Left ventricle myocardium superior (tissue), 1 donor: ENCODE measurements around the gene UCKL1. TPM values are rescaled to one million over a fixed set of nuclear protein-coding genes. Genes with fewer than 3 reads are reported as not detected.
"Not testable (repeated sequence)": the region's sequence is repeated elsewhere in the genome, so short reads cannot be mapped to it uniquely, and the experiment has no call there.

ENCODE experiments used
- ATAC-seq: fragments of 200-7000 bp; cut with Tn5 transposase; one replicate; pipeline ENCODE4 v1.9.1; 2020; ENCODE audit warnings: mild to moderate bottlenecking, moderate library complexity
- DNase-seq: peaks from one replicate; pipeline ENCODE4 v3.0.0-alpha.2; 2020
- intact Hi-C: fragments of 100-400 bp; cut with micrococcal nuclease; formaldehyde crosslinking; loops from one replicate; pipeline ENCODE4 v1.11.0; 2022
- long read RNA-seq: library from polyadenylated mRNA; unstranded; transcript quantifications from one replicate; pipeline ENCODE4 v2.0.0, GENCODE V29; 2021
- total RNA-seq: library from RNA; stranded (reverse); fragmentation: NEBNext Ultra II Directional; extraction: Animal tissue kit (Norgen Biotek cat#: 25700); gene quantifications from one replicate; pipeline ENCODE4 v1.2.1, GENCODE V29; 2021
- donor health status: DM: no; HTN: yes; CAD: no; lungs with severe emphysema.

Gene UCKL1
- 59.9 TPM for total RNA-seq
- long read RNA-seq, partial matches to known transcripts, result 149 of 288 reads
- long read RNA-seq, other reads (novel, unspliced or antisense), result 139 of 288 reads

- intact Hi-C loops, result no loop called here
- DNase-seq (peak; percentile 97), ATAC-seq (peak; percentile 84)
Measured at GRCh38 chr20:63955827-63956663, at the start of gene UCKL1. Gene UCKL1 (minus strand): TSS chr20:63956416. CDS start chr20:63956372, 44 bp downstream.

- ATAC-seq (no peak), DNase-seq (no peak)
- intact Hi-C loops, result no loop called here
Measured at GRCh38 chr20:64005394-64005793, 49.2 kb upstream of the UCKL1 start.

GRCh38 chr20:64003960-64004725, 47.9 kb upstream of the UCKL1 start:
- intact Hi-C loops, result no loop called here
- ATAC-seq, result no peak
- DNase-seq, result no peak

- intact Hi-C loops, result no loop called here
- DNase-seq (no peak), ATAC-seq (no peak)
Measured at GRCh38 chr20:64001607-64002011, 45.4 kb upstream of the UCKL1 start.

- intact Hi-C loops, result no loop called here
- DNase-seq, result no peak
- ATAC-seq, result peak; percentile 59
Measured at GRCh38 chr20:64000906-64001305, 44.7 kb upstream of the UCKL1 start.

- no peak for DNase-seq
- intact Hi-C loops, result no loop called here
- no peak for ATAC-seq
Measured at GRCh38 chr20:63982937-63983336, 26.7 kb upstream of the UCKL1 start.

- peak; percentile 97 for DNase-seq
- ATAC-seq, result peak; percentile 90
- intact Hi-C loops, result no loop called here
Measured at GRCh38 chr20:63980806-63981728, 24.9 kb upstream of the UCKL1 start, which contains the start of gene PRPF6. Gene PRPF6 (plus strand): TSS chr20:63981132. CDS start chr20:63981246, 114 bp downstream.

GRCh38 chr20:63980317-63980805, 24.1 kb upstream of the UCKL1 start:
- ATAC-seq, result peak; percentile 43
- no peak for DNase-seq
- intact Hi-C loops, result no loop called here

- ATAC-seq, result peak; percentile 12
- peak; percentile 68 for DNase-seq
- intact Hi-C loops, result no loop called here
Measured at GRCh38 chr20:63979557-63980316, 23.5 kb upstream of the UCKL1 start, which contains the start of gene SAMD10. Gene SAMD10 (minus strand): TSS chr20:63979642. CDS start chr20:63979467, 175 bp downstream.

- no peak for DNase-seq
- intact Hi-C loops, result no loop called here
- no peak for ATAC-seq
Measured at GRCh38 chr20:63979229-63979556, 23.0 kb upstream of the UCKL1 start.

GRCh38 chr20:63978319-63979228, 22.4 kb upstream of the UCKL1 start:
- peak; percentile 45 for ATAC-seq
- intact Hi-C loops, result no loop called here
- DNase-seq, result peak; percentile 85

GRCh38 chr20:63977739-63978276, 21.6 kb upstream of the UCKL1 start:
- ATAC-seq (no peak), DNase-seq (peak; percentile 22)
- intact Hi-C loops, result no loop called here

GRCh38 chr20:63976980-63977738, 20.9 kb upstream of the UCKL1 start:
- peak; percentile 23 for DNase-seq
- intact Hi-C loops, result no loop called here
- ATAC-seq, result no peak

GRCh38 chr20:63976511-63976910, 20.3 kb upstream of the UCKL1 start:
- DNase-seq, intact Hi-C loops, ATAC-seq: not testable (repeated sequence)

- no peak for ATAC-seq
- intact Hi-C loops, result no loop called here
- DNase-seq, result peak; percentile 23
Measured at GRCh38 chr20:63974402-63975200, 18.4 kb upstream of the UCKL1 start.
